ENCODE measurements around the gene KANK4. TPM values are rescaled to one million over a fixed set of nuclear protein-coding genes. Genes with fewer than 3 reads are reported as not detected.
A peak's percentile ranks its signal among the peaks of the same experiment; 100 is the strongest.

KANK4 gene
- total and polyA plus RNA-seq, 5 experiments from 2014 or later, result not detected

DNA sequence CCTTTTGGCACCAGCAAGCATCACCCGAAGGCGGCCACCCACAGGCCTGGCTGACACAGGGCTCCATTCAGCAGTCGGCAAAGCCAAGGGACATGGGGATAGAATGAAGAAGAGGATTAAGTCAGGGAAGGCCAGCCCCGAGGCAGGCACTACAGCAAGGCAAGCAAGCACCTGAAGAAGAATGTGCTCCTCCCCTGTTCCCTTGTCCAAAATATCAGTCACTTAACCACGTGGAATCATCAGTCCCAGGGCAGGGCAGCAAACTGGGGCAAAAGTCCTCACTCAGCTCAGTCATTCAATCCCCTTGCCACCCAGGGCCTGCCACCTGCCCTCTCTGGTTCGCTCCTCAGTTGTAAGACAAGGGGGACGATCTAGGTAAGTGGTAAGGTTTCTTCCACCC, 9.3 kb downstream of the KANK4 start:
- H3K9me3 Mint-ChIP-seq, result no peaks in the 10 kb centered on the region
- ATAC-seq (no peak), DNase-seq (no peak)
- H3K4me1 Mint-ChIP-seq, result no peaks in the 10 kb centered on the region
- no peaks in the 10 kb centered on the region for H3K36me3 Mint-ChIP-seq
- no peak overlapping the region for H3K27ac Mint-ChIP-seq
- POLR2A ChIA-PET, result no interaction called here
- no peak overlapping the region for H3K4me3 Mint-ChIP-seq
- H3K27me3 Mint-ChIP-seq, result peaks cover 0 to 4% (median 2%) of the 10 kb centered on the region in 5 donors

DNA sequence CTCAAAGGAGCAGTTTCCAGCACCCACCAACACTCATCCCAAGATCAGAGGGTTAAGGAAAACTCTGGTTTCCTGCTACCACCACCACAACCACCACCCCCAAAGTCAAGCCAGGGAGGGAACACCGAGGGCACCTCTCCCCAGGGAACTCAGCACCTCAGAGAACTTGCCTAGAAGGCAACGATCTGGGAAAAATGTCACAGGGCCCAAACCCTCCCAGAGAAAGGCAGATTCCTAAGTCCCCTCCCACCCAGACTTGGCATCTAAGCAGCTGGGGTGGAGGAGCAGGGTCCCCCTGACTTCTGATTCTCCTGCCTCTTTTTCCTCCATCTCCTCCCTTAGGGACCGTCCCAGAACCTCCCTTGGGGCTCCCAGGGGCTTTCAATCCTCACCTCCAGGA, 10.6 kb downstream of the KANK4 start:
- Mint-ChIP-seq H3K36me3 (no peaks in the 10 kb centered on the region), H3K4me3 (no peak overlapping the region), H3K27me3 (peaks cover 0 to 4% (median 2%) of the 10 kb centered on the region in 5 donors), H3K9me3 (no peaks in the 10 kb centered on the region), H3K27ac (no peak overlapping the region), H3K4me1 (no peaks in the 10 kb centered on the region)
- DNase-seq (no peak), ATAC-seq (no peak)
- POLR2A ChIA-PET, result no interaction called here

DNA sequence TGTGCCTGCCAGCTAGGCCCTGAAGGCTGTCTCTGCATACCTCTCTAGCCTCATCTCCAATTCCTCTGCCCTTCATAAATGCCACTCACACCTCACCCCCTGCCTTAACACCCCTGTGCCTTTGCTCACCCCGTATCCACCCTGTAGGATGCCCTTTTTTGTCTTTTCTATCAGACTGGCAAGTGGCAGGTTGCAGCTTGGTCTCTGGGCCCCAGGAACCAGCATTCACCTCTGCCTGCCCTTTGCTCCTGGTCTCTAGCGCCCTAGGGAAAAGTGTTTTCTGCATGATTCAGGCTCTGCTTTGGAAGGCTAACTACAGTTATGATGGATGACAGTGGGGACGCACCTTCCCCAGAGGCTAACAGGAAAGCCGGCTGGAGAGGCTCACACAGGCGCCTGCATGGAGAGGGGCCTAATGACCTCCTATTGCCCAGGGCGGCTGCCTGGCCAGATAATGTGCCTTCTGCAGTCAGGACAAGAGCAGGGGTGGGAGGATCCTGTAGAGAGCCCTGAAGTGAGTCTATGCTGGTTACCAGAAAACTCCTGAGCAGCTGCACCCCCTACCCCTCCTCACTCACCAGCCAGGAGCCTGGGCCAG, 11.2 kb downstream of the KANK4 start:
- no peak overlapping the region for H3K27ac Mint-ChIP-seq
- H3K4me3 Mint-ChIP-seq, result no peak overlapping the region
- ATAC-seq (no peak), DNase-seq (no peak)
- POLR2A ChIA-PET, result no interaction called here
- no peaks in the 10 kb centered on the region for H3K36me3 Mint-ChIP-seq
- H3K4me1 Mint-ChIP-seq, result no peaks in the 10 kb centered on the region
- no peaks in the 10 kb centered on the region for H3K9me3 Mint-ChIP-seq
- peaks cover 0 to 4% (median 2%) of the 10 kb centered on the region in 5 donors for H3K27me3 Mint-ChIP-seq

DNA sequence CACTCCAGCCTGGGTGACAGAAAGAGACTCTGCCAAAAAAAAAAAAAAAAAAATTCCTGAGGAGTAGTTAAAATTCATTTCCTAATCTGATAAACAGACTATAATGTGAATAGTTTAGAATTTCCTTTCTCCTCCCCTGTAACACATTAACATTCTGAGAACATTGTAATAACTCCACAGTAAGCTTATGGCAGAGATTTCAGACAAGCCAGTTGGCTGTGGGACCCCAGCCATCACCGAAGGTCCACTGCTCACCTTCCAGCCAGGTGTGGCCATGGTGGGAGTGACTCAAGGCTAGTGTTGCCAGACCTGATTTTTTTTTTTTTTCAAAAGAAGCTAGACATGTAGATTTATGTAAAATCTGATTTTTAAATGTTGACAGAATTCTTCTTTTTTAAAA, 11.8 kb downstream of the KANK4 start:
- no peak overlapping the region for H3K27ac Mint-ChIP-seq
- ATAC-seq (no peak), DNase-seq (no peak)
- no peaks in the 10 kb centered on the region for H3K36me3 Mint-ChIP-seq
- peaks cover 0 to 4% (median 2%) of the 10 kb centered on the region in 5 donors for H3K27me3 Mint-ChIP-seq
- H3K9me3 Mint-ChIP-seq, result no peaks in the 10 kb centered on the region
- POLR2A ChIA-PET, result interaction anchor here (0.7 kb wide), 1 partner anchor 15 kb away, joined by 3 read pairs; no protein-coding TSS in a partner anchor
- no peaks in the 10 kb centered on the region for H3K4me1 Mint-ChIP-seq
- no peak overlapping the region for H3K4me3 Mint-ChIP-seq

DNA sequence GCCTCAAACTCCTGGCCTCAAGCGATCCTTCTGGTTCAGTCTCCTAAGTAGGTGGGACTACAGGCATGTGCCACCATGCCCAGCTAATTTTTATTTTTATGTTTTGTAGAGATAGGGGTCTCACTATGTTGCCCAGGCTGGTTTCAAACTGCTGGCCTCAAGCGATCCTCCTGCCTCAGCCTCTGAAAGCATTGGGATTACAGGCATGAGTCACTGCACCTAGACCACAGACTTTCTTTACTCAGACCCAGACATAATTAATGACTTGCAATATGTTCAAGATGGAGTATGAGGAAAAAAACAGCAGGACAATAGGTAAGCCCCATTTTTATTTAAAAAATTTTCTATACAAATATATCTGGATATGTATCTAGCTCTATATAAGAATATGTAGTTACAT, 13.2 kb downstream of the KANK4 start:
- Mint-ChIP-seq H3K27me3 (peaks cover 0 to 4% (median 2%) of the 10 kb centered on the region in 5 donors), H3K4me1 (no peaks in the 10 kb centered on the region), H3K36me3 (no peaks in the 10 kb centered on the region), H3K9me3 (no peaks in the 10 kb centered on the region), H3K4me3 (no peak overlapping the region), H3K27ac (no peak overlapping the region)
- POLR2A ChIA-PET, result no interaction called here
- no peak for DNase-seq
- no peak for ATAC-seq

DNA sequence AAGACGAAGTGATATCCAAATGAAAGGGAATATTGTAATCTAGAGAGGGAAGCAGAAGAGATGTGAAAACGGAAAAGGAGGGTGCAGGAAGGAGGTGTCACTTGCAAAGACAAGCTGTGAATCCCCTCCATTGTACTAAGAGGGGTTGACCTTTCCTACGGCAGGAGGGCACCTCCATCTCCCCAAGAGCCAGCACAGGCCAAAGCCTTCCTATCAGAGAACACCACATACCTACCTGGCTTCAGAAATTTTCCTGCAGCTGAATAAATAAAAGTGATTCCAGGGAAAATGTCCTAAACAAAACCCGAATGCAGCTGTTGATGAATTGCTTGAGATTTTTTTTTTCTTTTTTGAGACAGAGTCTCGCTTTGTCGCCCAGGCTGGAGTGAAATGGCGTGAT, 14.3 kb downstream of the KANK4 start:
- no peak overlapping the region for H3K4me3 Mint-ChIP-seq
- no peak for ATAC-seq
- H3K9me3 Mint-ChIP-seq, result no peaks in the 10 kb centered on the region
- H3K27ac Mint-ChIP-seq, result no peak overlapping the region
- POLR2A ChIA-PET, result no interaction called here
- H3K36me3 Mint-ChIP-seq, result no peaks in the 10 kb centered on the region
- H3K4me1 Mint-ChIP-seq, result no peaks in the 10 kb centered on the region
- DNase-seq, result no peak
- peaks cover 0 to 2% (median 0%) of the 10 kb centered on the region in 5 donors for H3K27me3 Mint-ChIP-seq

DNA sequence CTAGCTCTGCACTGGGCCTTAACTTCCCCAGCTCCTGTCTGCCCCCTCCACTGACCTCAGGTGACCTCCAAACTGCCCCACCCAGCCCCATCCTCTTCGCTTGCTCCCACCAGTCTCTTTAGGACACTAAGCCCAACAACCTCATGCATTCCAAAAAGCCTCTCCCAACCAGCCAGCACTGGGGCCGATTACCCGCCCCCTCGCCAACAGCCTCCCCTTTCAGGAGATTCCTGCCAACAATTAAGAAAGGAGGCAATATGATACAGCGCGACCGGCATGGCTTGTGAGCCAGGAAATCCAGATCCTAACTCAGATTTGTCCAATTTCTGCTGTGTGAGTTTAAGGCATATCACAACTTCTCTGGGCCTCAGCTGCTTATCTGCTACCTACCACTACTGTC, 14.7 kb downstream of the KANK4 start:
- POLR2A ChIA-PET, result no interaction called here

DNA sequence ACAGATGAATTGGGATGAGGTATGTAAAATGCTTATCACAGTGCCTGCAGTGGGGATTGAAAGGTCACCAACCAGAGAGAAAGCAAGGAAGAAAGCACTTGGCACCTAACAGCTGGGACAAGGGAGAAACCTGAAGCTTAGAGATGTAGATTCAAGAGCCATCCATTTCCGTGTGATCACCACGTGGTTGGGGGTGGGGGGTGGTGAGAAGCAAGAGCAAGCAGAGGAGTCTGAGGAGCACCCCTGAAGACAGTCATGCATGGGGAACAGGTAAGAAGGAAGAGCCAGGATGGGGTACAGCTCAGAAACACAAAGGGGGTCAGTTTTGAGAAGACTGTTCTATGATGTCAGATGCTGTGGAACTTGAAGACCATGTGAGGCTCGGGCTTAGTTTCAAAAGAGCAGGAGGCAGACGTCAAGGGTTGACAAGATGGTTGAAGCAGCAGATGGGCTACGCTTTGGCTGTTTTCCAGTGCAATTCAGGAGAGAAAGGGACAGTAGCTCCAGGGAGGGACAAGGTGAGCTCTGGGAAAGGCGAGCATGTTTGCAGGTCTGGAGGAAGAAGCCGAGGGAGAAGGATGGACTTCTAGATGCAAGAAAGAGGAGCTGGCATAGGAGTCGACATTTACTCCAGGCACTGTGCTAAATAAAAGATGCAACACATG, 17.4 kb downstream of the KANK4 start:
- Mint-ChIP-seq H3K27me3 (peaks cover 0 to 2% (median 0%) of the 10 kb centered on the region in 5 donors), H3K9me3 (no peaks in the 10 kb centered on the region), H3K36me3 (no peaks in the 10 kb centered on the region), H3K4me1 (no peaks in the 10 kb centered on the region), H3K27ac (no peak overlapping the region), H3K4me3 (no peak overlapping the region)
- POLR2A ChIA-PET, result no interaction called here
- ATAC-seq, result no peak
- no peak for DNase-seq

More for the DNA sequence above, 14.7 kb downstream of the KANK4 start:
- no peaks in the 10 kb centered on the region for H3K4me1 Mint-ChIP-seq
- no peaks in the 10 kb centered on the region for H3K36me3 Mint-ChIP-seq
- H3K27ac Mint-ChIP-seq, result no peak overlapping the region
- peaks cover 0 to 2% (median 0%) of the 10 kb centered on the region in 5 donors for H3K27me3 Mint-ChIP-seq
- no peak for DNase-seq
- ATAC-seq, result no peak
- no peak overlapping the region for H3K4me3 Mint-ChIP-seq
- no peaks in the 10 kb centered on the region for H3K9me3 Mint-ChIP-seq

DNA sequence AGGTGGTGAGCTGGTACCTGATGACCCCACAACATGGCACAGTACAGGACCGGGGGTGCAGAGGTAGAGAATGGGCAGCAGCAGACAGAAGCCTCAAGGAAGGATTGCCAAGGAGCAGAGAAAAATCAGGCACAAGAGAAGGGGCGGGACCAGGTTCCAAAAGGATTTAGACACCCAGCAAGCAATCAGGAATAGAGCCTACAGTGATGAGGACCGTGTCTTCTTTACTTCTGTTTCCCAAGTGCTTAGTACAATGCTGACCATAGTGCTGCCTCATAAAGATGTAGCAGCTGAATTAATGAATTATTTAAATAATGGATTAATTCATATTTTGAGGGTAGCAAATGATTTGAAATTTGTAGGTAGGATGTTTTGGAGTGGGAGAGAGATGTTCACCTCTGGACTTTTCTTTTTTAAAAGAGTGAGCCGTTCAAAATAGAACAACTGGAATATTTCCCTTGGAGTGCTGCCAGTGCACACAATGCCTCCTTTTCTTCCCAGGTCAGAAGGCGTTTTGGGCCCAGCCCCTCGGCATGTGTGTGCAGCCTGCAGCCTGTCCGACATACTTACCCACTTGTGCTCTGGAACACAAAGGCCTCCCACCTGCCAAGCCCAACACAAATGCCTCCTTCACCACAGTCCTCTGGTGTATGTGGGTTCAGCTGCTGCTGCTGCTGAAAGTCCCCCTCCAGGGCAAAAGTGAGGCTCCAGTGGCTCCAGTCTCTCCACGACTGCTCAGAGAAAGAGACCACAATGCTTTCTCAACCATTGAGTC, 19.6 kb downstream of the KANK4 start:
- peaks cover 10 to 15% (median 12%) of the 10 kb centered on the region in 4 donors for H3K4me1 Mint-ChIP-seq
- H3K27ac Mint-ChIP-seq, result peak overlapping the region in 2 of 10 donors; percentile 49 to 67
- H3K27me3 Mint-ChIP-seq, result no peaks in the 10 kb centered on the region
- H3K9me3 Mint-ChIP-seq, result no peaks in the 10 kb centered on the region
- no peak for DNase-seq
- no peak for ATAC-seq
- POLR2A ChIA-PET, result interaction anchor here (0.6 kb wide), 1 partner anchor 280 kb away, joined by 3 read pairs; no protein-coding TSS in a partner anchor
- no peaks in the 10 kb centered on the region for H3K36me3 Mint-ChIP-seq
- no peak overlapping the region for H3K4me3 Mint-ChIP-seq

DNA sequence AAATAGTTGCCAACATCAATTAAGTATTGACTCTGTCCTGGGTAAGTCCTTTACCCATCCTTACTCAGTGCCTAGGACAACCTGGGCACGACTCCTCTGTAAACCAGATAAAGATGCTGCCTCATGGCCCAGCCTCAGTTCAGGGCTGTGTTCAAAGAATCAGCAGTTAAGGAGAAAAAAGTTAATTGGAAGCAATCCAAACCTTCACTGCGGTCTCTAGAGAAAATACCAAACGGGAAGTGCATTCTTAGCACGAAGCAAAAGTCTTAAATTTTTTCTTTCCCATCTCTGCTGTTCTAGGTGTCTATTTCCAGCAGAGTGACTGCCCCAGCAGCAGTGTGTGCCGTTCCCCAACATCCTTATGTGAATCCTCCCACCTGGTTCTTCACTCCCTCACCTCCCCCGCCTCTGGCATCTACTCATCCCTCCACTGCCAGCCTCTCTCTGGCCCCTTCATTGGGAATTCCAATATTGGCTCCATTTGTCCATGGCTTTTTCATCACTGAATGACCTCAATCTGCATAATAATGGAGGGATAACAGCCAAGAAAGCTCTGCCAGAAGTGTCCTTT, 23.2 kb downstream of the KANK4 start:
- H3K4me3 Mint-ChIP-seq, result peak overlapping the region in 8 of 10 donors; percentile 16 to 76 (median 44)
- H3K27ac Mint-ChIP-seq, result peak overlapping the region in 8 of 10 donors; percentile 8 to 85 (median 66)
- ATAC-seq, result peak; percentile 65 to 93
- POLR2A ChIA-PET, result no interaction called here
- peak in 5 of 10 donors; percentile 3 to 65 (median 28) for DNase-seq
- no peaks in the 10 kb centered on the region for H3K36me3 Mint-ChIP-seq
- H3K4me1 Mint-ChIP-seq, result peaks cover 12 to 16% (median 12%) of the 10 kb centered on the region in 4 donors
- H3K9me3 Mint-ChIP-seq, result no peaks in the 10 kb centered on the region
- peaks cover 0 to 5% (median 0%) of the 10 kb centered on the region in 5 donors for H3K27me3 Mint-ChIP-seq

DNA sequence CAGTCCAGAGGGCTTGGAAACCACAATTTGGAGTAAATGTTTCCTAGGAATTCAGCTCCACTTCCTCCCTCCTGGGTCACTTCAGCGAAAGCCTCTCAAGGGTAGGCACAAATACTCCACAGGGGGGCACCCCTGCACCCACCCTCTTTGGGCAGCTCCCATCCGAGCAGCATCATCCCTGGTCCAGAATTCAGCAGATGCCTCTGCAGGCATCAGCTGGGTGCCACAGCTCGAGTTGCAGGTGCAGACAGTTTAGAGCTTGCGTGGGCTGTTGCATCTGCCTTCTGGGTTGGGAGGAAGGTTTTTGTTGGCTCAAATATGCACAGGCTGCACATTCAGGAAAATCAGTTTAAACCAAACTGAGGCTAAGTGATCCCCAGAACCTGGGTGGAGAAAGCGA, 25.0 kb downstream of the KANK4 start:
- DNase-seq, result no peak
- Mint-ChIP-seq H3K4me1 (peaks cover 12 to 16% (median 12%) of the 10 kb centered on the region in 4 donors), H3K9me3 (no peaks in the 10 kb centered on the region), H3K27me3 (peaks cover 0 to 7% (median 0%) of the 10 kb centered on the region in 5 donors), H3K4me3 (no peak overlapping the region), H3K27ac (peak overlapping the region in 1 of 10 donors; percentile 45), H3K36me3 (no peaks in the 10 kb centered on the region)
- ATAC-seq, result no peak
- POLR2A ChIA-PET, result no interaction called here

DNA sequence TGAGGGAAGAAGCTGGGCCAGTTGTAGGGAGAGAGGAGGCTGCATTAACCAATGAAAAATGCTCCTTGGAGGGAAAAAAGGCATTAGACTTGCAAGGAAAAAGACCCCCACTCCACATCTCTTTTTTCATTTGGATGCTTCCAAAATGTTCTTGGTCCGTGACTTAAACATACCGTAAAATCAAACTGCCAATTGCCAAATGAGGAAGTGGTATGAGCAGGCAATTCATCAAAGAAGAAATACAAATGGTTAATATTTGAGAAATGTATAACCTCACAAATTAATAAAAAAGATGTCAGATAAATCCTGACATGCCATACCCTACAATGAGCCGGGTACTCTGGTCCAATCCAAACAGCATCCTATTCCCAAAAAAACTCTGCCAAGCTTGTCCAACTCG, 30.6 kb downstream of the KANK4 start:
- peaks cover 0 to 4% (median under 1%) of the 10 kb centered on the region in 4 donors for H3K4me1 Mint-ChIP-seq
- H3K27ac Mint-ChIP-seq, result no peak overlapping the region
- POLR2A ChIA-PET, result no interaction called here
- DNase-seq (no peak), ATAC-seq (no peak)
- H3K9me3 Mint-ChIP-seq, result peaks cover 0 to 2% (median 0%) of the 10 kb centered on the region in 9 donors
- no peak overlapping the region for H3K4me3 Mint-ChIP-seq
- no peaks in the 10 kb centered on the region for H3K36me3 Mint-ChIP-seq
- peaks cover 10 to 29% (median 18%) of the 10 kb centered on the region in 5 donors for H3K27me3 Mint-ChIP-seq

DNA sequence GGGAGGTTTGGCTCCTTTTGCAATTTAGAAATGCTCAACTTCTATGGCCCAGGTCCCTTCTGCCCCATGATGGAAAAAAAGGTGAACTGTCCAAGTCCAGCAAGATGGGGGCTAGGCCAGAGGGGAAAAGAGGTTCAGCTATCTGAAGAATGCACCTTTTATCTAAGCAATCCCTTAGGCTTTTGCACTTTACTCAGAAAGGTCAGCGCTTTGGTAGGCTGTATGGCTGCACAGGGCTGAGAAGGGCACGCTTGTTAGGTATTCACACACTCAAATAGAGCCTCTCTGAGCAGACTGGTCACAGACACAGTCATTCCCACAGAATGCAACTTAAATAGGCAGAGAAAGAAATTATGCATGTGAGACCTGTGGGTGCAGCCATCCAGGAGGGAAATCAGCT, 31.0 kb downstream of the KANK4 start:
- H3K9me3 Mint-ChIP-seq, result peaks cover 0 to 2% (median 0%) of the 10 kb centered on the region in 9 donors
- POLR2A ChIA-PET, result no interaction called here

More for the DNA sequence above, 31.0 kb downstream of the KANK4 start:
- Mint-ChIP-seq H3K36me3 (no peaks in the 10 kb centered on the region), H3K4me1 (peaks cover 0 to 5% (median under 1%) of the 10 kb centered on the region in 4 donors), H3K4me3 (no peak overlapping the region), H3K27ac (no peak overlapping the region), H3K27me3 (peaks cover 10 to 29% (median 18%) of the 10 kb centered on the region in 5 donors)
- DNase-seq, result no peak
- no peak for ATAC-seq

Measured in naive thymus-derived CD8-positive, alpha-beta T cell (primary cell).